Neural cell (in vitro differentiated cells): Measurements from ENCODE around the gene FAM200A. TPM values are rescaled to one million over a fixed set of nuclear protein-coding genes. Genes with fewer than 3 reads are reported as not detected.

Experiments
- H2AFZ ChIP-seq: fragments of 200-600, 300-800 bp; sonication (generic), shearing (Covaris generic); 2 replicates; pipeline ENCODE4 v1.6.0; 2014; ENCODE audit warnings: low read depth, mild to moderate bottlenecking, antibody characterized with exemption, low read length, moderate library complexity
- H3F3A ChIP-seq: fragments of 200-600 bp; shearing (Covaris generic); 2 replicates; pipeline ENCODE4 v1.6.1; 2016; ENCODE audit warnings: mild to moderate bottlenecking, moderate library complexity, mixed read lengths, antibody characterized with exemption, low read length; ENCODE audit not compliant: insufficient read depth, poor library complexity, severe bottlenecking
- H3K27ac ChIP-seq: fragments of 200-600, 300-800 bp; sonication (generic), shearing (Covaris generic); 2 replicates; pipeline ENCODE4 v1.5.1; 2014; ENCODE audit warnings: mild to moderate bottlenecking, low read length, moderate library complexity
- H3K27me3 ChIP-seq: fragments of 300-800, 200-600 bp; sonication (generic), shearing (Covaris generic); 2 replicates; pipeline ENCODE4 v1.6.0; 2014; ENCODE audit warnings: mild to moderate bottlenecking, low read depth, low read length, moderate library complexity; ENCODE audit not compliant: insufficient read depth
- H3K36me3 ChIP-seq: fragments of 300-800, 200-600 bp; sonication (generic), shearing (Covaris generic); 2 replicates; pipeline ENCODE4 v1.5.1; 2014; ENCODE audit warnings: mild to moderate bottlenecking, antibody characterized with exemption, low read length, moderate library complexity; ENCODE audit not compliant: insufficient read depth
- H3K4me2 ChIP-seq: fragments of 300-800, 200-600 bp; sonication (generic), shearing (Covaris generic); 2 replicates; pipeline ENCODE4 v1.6.0; 2014; ENCODE audit warnings: mild to moderate bottlenecking, low read length
- H3K4me3 ChIP-seq: fragments of 300-800, 200-600 bp; sonication (generic), shearing (Covaris generic); 2 replicates; pipeline ENCODE4 v1.5.1; 2014; ENCODE audit warnings: mild to moderate bottlenecking, low read length, moderate library complexity
- H3K79me2 ChIP-seq: fragments of 200-600 bp; shearing (Covaris generic); replicated peaks from 2 replicates; pipeline ENCODE4 v1.6.0; 2014; ENCODE audit warnings: mild to moderate bottlenecking, low read length, moderate library complexity; ENCODE audit not compliant: insufficient read depth
- H3K9ac ChIP-seq: fragments of 300-800, 200-600 bp; sonication (generic), shearing (Covaris generic); 2 replicates; pipeline ENCODE4 v1.6.1; 2016; ENCODE audit warnings: mild to moderate bottlenecking, low read length, mixed read lengths
- H3K9me2 ChIP-seq: fragments of 200-600 bp; shearing (Covaris generic); 2 replicates; pipeline ENCODE4 v1.6.1; 2016; ENCODE audit warnings: mild to moderate bottlenecking, low read length, mixed read lengths; ENCODE audit not compliant: insufficient read depth
- H3K9me3 ChIP-seq: fragments of 200-600, 300-800 bp; sonication (generic), shearing (Covaris generic); 2 replicates; pipeline ENCODE4 v1.6.1; 2016; ENCODE audit warnings: mild to moderate bottlenecking, mixed run types, low read length, moderate library complexity, mixed read lengths
- H4K20me1 ChIP-seq: fragments of 200-600 bp; shearing (Covaris generic); 2 replicates; pipeline ENCODE4 v1.6.1; 2016; ENCODE audit warnings: mild to moderate bottlenecking, mixed run types; ENCODE audit not compliant: insufficient read depth
- EP300 ChIP-seq: fragments of 450-650 bp; conservative IDR thresholded peaks from 2 replicates; pipeline ENCODE4 v1.6.1; 2014; ENCODE audit warnings: antibody characterized with exemption, mild to moderate bottlenecking, moderate library complexity; ENCODE audit not compliant: poor library complexity, severe bottlenecking
- EZH2 ChIP-seq: fragments of 200-600, 300-800 bp; shearing (Covaris generic), sonication (generic); IDR thresholded peaks from 2 replicates; pipeline ENCODE4 v1.6.1; 2014; ENCODE audit warnings: antibody characterized with exemption, low read length, borderline replicate concordance, mild to moderate bottlenecking; ENCODE audit not compliant: insufficient read depth, poor library complexity, severe bottlenecking
- MXI1 ChIP-seq: fragments of 450-650 bp; conservative IDR thresholded peaks from 2 replicates; pipeline ENCODE4 v1.6.1; 2014; ENCODE audit warnings: antibody characterized with exemption, mild to moderate bottlenecking; ENCODE audit not compliant: poor library complexity, severe bottlenecking
- POLR2AphosphoS5 ChIP-seq: IDR thresholded peaks from 2 replicates; pipeline ENCODE4 v1.6.1; 2012
- RAD21 ChIP-seq: fragments of 450-650 bp; conservative IDR thresholded peaks from 2 replicates; pipeline ENCODE4 v1.6.1; 2014; ENCODE audit warnings: antibody characterized with exemption, mild to moderate bottlenecking, moderate library complexity
- SMC3 ChIP-seq: fragments of 450-650 bp; conservative IDR thresholded peaks from 2 replicates; pipeline ENCODE4 v1.6.1; 2014; ENCODE audit warnings: antibody characterized with exemption, mild to moderate bottlenecking, moderate library complexity; ENCODE audit not compliant: poor library complexity
- TAF1 ChIP-seq: IDR thresholded peaks from 2 replicates; pipeline ENCODE4 v1.6.1; 2012; ENCODE audit warnings: low read depth
- polyA plus RNA-seq: library from polyadenylated mRNA; depleted of rRNA; stranded (reverse); fragments of >200 nt; gene quantifications from 2 replicates; pipeline ENCODE4 v1.2.3, GENCODE V29; 2014
- TF ChIP-seq, protein P1 (sequence below): fragments of 450-650 bp; IDR thresholded peaks from 2 replicates; pipeline ENCODE4 v1.5.1; 2014; ENCODE audit warnings: antibody characterized with exemption, mild to moderate bottlenecking, moderate library complexity; ENCODE audit not compliant: poor library complexity, severe bottlenecking

Gene FAM200A
- polyA plus RNA-seq, 1 donor from 2014 or later, result 24.0 TPM

DNA sequence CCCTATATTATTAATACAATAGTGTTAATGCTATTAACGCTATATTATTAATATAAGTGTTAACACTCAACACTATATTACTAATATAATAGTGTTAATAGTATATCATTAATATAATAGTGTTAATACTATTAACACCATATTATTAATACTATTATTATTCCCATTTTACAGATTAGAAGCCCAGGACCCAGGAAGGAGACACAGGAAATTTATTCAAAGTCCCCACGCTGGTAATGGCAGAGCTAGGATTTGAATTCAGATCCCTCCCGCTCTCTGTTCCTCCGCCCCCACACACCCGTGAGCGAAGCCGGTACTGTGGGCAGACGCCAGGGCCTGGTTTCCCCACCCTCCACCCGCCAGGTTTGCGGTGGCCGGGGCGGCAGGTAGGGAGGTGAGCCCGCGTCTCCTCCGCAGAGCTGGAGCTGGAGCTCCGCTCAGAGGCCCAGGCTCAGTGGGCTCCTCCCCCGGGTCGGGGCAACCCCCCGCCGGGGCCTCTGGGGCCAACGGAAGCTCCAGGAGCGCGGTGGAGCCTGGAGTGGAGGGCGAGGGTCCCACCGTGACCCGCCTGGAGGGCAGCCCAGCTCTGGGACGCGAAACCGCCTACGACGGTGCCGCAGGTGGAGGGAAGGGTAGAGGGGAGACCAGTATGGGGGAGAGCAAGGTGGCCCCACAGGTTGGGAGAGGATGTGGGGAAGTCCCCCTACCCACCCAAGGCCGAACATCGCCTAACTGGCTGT lies 46.0 kb upstream of the FAM200A start, which contains the start of gene TMEM225B:
Gene TMEM225B, plus strand, starts transcription at position 506 of the 740 bp plus-strand sequence. CDS start 6,122 bp downstream, outside the sequence.
- Histone ChIP-seq H3K9me2 (no peaks in the 10 kb centered on the region), H3K27me3 (no peaks in the 10 kb centered on the region), H4K20me1 (no peaks in the 10 kb centered on the region), H3K9me3 (no peaks in the 10 kb centered on the region), H3F3A (no peaks in the 10 kb centered on the region), H3K27ac (no peak within 1 kb of the TSS), H3K79me2 (no peaks in the 10 kb centered on the region), H3K4me3 (no peak within 1 kb of the TSS), H3K9ac (no peak within 1 kb of the TSS), H3K36me3 (no peaks in the 10 kb centered on the region), H2AFZ (no peak within 1 kb of the TSS), H3K4me2 (no peak within 1 kb of the TSS)
- TF ChIP-seq SMC3 (no peak), EP300 (no peak), POLR2AphosphoS5 (no peak), MXI1 (no peak), EZH2 (no peak)
- TF ChIP-seq, protein P1, sequence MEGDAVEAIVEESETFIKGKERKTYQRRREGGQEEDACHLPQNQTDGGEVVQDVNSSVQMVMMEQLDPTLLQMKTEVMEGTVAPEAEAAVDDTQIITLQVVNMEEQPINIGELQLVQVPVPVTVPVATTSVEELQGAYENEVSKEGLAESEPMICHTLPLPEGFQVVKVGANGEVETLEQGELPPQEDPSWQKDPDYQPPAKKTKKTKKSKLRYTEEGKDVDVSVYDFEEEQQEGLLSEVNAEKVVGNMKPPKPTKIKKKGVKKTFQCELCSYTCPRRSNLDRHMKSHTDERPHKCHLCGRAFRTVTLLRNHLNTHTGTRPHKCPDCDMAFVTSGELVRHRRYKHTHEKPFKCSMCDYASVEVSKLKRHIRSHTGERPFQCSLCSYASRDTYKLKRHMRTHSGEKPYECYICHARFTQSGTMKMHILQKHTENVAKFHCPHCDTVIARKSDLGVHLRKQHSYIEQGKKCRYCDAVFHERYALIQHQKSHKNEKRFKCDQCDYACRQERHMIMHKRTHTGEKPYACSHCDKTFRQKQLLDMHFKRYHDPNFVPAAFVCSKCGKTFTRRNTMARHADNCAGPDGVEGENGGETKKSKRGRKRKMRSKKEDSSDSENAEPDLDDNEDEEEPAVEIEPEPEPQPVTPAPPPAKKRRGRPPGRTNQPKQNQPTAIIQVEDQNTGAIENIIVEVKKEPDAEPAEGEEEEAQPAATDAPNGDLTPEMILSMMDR, result no peak

DNA sequence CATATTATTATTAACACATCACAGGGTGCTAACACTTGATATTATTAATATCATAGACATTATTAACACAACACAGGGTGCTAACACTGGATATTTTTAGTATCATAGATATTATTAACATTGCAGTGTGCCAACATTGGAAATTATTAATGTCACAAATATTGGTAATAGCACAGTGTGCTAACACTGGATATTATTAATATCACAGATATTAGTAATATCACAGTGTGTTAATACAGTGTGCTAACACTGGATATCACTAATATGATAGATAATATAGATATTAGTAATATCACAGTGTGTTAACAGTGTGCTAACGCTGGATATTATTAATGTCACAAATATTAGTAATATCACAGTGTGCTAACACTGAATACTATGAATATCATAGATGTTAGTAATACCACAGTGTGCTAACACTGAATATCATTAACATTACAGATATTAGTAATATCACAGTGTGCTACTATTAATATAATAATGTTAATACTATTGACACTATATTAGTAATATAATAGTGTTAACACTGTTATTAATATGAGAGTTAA lies 44.6 kb upstream of the FAM200A start:
- Histone ChIP-seq H3K36me3 (no peaks in the 10 kb centered on the region), H3K9me3 (no peaks in the 10 kb centered on the region), H3K27ac (no peak overlapping the region), H3K27me3 (no peaks in the 10 kb centered on the region), H3K4me2 (no peak overlapping the region), H3K9ac (no peak overlapping the region), H3K9me2 (no peaks in the 10 kb centered on the region), H3K79me2 (no peaks in the 10 kb centered on the region), H4K20me1 (no peaks in the 10 kb centered on the region), H3F3A (no peaks in the 10 kb centered on the region), H2AFZ (no peak overlapping the region), H3K4me3 (no peak overlapping the region)
- TF ChIP-seq, protein P1, result no peak
- TF ChIP-seq MXI1 (no peak), SMC3 (no peak), TAF1 (no peak), POLR2AphosphoS5 (no peak), RAD21 (no peak), EP300 (no peak)
